Activated T-cell treated with anti-CD3 and anti-CD28 coated beads, Interleukin-2, amount 50 U/mL, for 4 hours (primary cell): Measurements from ENCODE around the gene HSPG2. TPM values are rescaled to one million over a fixed set of nuclear protein-coding genes. Genes with fewer than 3 reads are reported as not detected.

Experiments used
- ATAC-seq, 2 donors: fragments of 200-7000 bp; cut with Tn5 transposase; one replicate each; pipeline ENCODE4 v1.10.0; 2021
- DNase-seq: peaks from one replicate; pipeline ENCODE4 v3.0.0-alpha.2; 2020
- H3K27me3 Mint-ChIP-seq: one replicate; pipeline ENCODE4 v1.8.0; 2021; ENCODE audit warnings: low read depth, mixed read lengths
- H3K36me3 Mint-ChIP-seq: one replicate; pipeline ENCODE4 v1.8.0; 2022; ENCODE audit warnings: mixed read lengths; ENCODE audit not compliant: insufficient read depth
- H3K4me1 Mint-ChIP-seq: one replicate; pipeline ENCODE4 v1.8.0; 2021; ENCODE audit warnings: low read depth, mixed read lengths
- H3K4me3 Mint-ChIP-seq: one replicate; pipeline ENCODE4 v1.8.0; 2021; ENCODE audit warnings: mild to moderate bottlenecking, moderate library complexity, mixed read lengths
- H3K9me3 Mint-ChIP-seq: one replicate; pipeline ENCODE4 v1.8.0; 2021; ENCODE audit warnings: mixed read lengths
- total RNA-seq, 3 donors: library from RNA; stranded (reverse); gene quantifications; one replicate each; pipeline ENCODE4 v1.2.1, GENCODE V29; 2021

Gene HSPG2
- total RNA-seq, 3 donors from 2014 or later = 0.92 to 1.7 (median 1.2) TPM

GRCh38 chr1:21896652-21897532 lies 40.2 kb downstream of the HSPG2 start:
- no peak for ATAC-seq

GRCh38 chr1:21896026-21896425 lies 41.1 kb downstream of the HSPG2 start:
- Mint-ChIP-seq H3K4me1 (no peaks in the 10 kb centered on the region), H3K27me3 (no peaks in the 10 kb centered on the region), H3K36me3 (no peaks in the 10 kb centered on the region), H3K9me3 (no peaks in the 10 kb centered on the region), H3K4me3 (no peak overlapping the region)
- no peak for ATAC-seq
- DNase-seq = no peak

More at GRCh38 chr1:21896652-21897532, 40.2 kb downstream of the HSPG2 start:
- Mint-ChIP-seq H3K36me3 (no peaks in the 10 kb centered on the region), H3K27me3 (no peaks in the 10 kb centered on the region), H3K9me3 (no peaks in the 10 kb centered on the region), H3K4me1 (no peaks in the 10 kb centered on the region), H3K4me3 (no peak overlapping the region)
- no peak for DNase-seq

- Mint-ChIP-seq H3K27me3 (no peaks in the 10 kb centered on the region), H3K4me3 (no peak overlapping the region), H3K4me1 (no peaks in the 10 kb centered on the region), H3K9me3 (no peaks in the 10 kb centered on the region), H3K36me3 (no peaks in the 10 kb centered on the region)
- ATAC-seq (no peak), DNase-seq (no peak)
Measured at GRCh38 chr1:21894034-21894881, 42.9 kb downstream of the HSPG2 start.

- Mint-ChIP-seq H3K27me3 (no peaks in the 10 kb centered on the region), H3K36me3 (no peaks in the 10 kb centered on the region), H3K9me3 (no peaks in the 10 kb centered on the region), H3K4me3 (no peak overlapping the region), H3K4me1 (no peaks in the 10 kb centered on the region)
- DNase-seq (no peak), ATAC-seq (no peak)
Measured at GRCh38 chr1:21893046-21893805, 43.9 kb downstream of the HSPG2 start.

- H3K4me1 Mint-ChIP-seq = no peaks in the 10 kb centered on the region
- H3K9me3 Mint-ChIP-seq = no peaks in the 10 kb centered on the region
- no peaks in the 10 kb centered on the region for H3K36me3 Mint-ChIP-seq
- no peak overlapping the region for H3K4me3 Mint-ChIP-seq
- H3K27me3 Mint-ChIP-seq = no peaks in the 10 kb centered on the region
- ATAC-seq = no peak
- no peak for DNase-seq
Measured at GRCh38 chr1:21891621-21892479, 45.3 kb downstream of the HSPG2 start.

- no peaks in the 10 kb centered on the region for H3K36me3 Mint-ChIP-seq
- ATAC-seq (no peak), DNase-seq (no peak)
- H3K4me1 Mint-ChIP-seq = no peaks in the 10 kb centered on the region
- no peaks in the 10 kb centered on the region for H3K27me3 Mint-ChIP-seq
- no peaks in the 10 kb centered on the region for H3K9me3 Mint-ChIP-seq
- H3K4me3 Mint-ChIP-seq = no peak overlapping the region
Measured at GRCh38 chr1:21891081-21891480, 46.0 kb downstream of the HSPG2 start.

- no peaks in the 10 kb centered on the region for H3K27me3 Mint-ChIP-seq
- no peak for DNase-seq
- H3K9me3 Mint-ChIP-seq = no peaks in the 10 kb centered on the region
- no peak overlapping the region for H3K4me3 Mint-ChIP-seq
- H3K36me3 Mint-ChIP-seq = no peaks in the 10 kb centered on the region
- no peak for ATAC-seq
- no peaks in the 10 kb centered on the region for H3K4me1 Mint-ChIP-seq
Measured at GRCh38 chr1:21888500-21888899, 48.6 kb downstream of the HSPG2 start.

GRCh38 chr1:21887796-21888195 lies 49.3 kb downstream of the HSPG2 start:
- DNase-seq = no peak
- Mint-ChIP-seq H3K4me3 (no peak overlapping the region), H3K27me3 (no peaks in the 10 kb centered on the region), H3K9me3 (no peaks in the 10 kb centered on the region), H3K4me1 (no peaks in the 10 kb centered on the region), H3K36me3 (no peaks in the 10 kb centered on the region)
- ATAC-seq = no peak

- ATAC-seq = no peak
- Mint-ChIP-seq H3K36me3 (no peaks in the 10 kb centered on the region), H3K9me3 (no peaks in the 10 kb centered on the region), H3K4me1 (no peaks in the 10 kb centered on the region), H3K27me3 (no peaks in the 10 kb centered on the region), H3K4me3 (no peak overlapping the region)
- no peak for DNase-seq
Measured at GRCh38 chr1:21887216-21887736, 49.8 kb downstream of the HSPG2 start.

GRCh38 chr1:21886486-21887215 lies 50.5 kb downstream of the HSPG2 start:
- ATAC-seq = no peak
- no peak for DNase-seq
- Mint-ChIP-seq H3K4me1 (no peaks in the 10 kb centered on the region), H3K27me3 (no peaks in the 10 kb centered on the region), H3K4me3 (no peak overlapping the region), H3K9me3 (no peaks in the 10 kb centered on the region), H3K36me3 (no peaks in the 10 kb centered on the region)

- H3K4me3 Mint-ChIP-seq = no peak overlapping the region
- DNase-seq = no peak
- H3K27me3 Mint-ChIP-seq = no peaks in the 10 kb centered on the region
- ATAC-seq = no peak
- no peaks in the 10 kb centered on the region for H3K9me3 Mint-ChIP-seq
- H3K36me3 Mint-ChIP-seq = no peaks in the 10 kb centered on the region
- no peaks in the 10 kb centered on the region for H3K4me1 Mint-ChIP-seq
Measured at GRCh38 chr1:21885236-21886037, 51.7 kb downstream of the HSPG2 start.

- Mint-ChIP-seq H3K27me3 (no peaks in the 10 kb centered on the region), H3K9me3 (no peaks in the 10 kb centered on the region), H3K4me3 (no peak overlapping the region), H3K4me1 (no peaks in the 10 kb centered on the region), H3K36me3 (no peaks in the 10 kb centered on the region)
- ATAC-seq (no peak), DNase-seq (no peak)
Measured at GRCh38 chr1:21884456-21885235, 52.5 kb downstream of the HSPG2 start.
